OCI-LY7 (cell line): ENCODE data around the gene LEO1. TPM values are rescaled to one million over a fixed set of nuclear protein-coding genes. Genes with fewer than 3 reads are reported as not detected.
A peak's percentile ranks its signal among the peaks of the same experiment; 100 is the strongest.

Source experiments
- BruUV-seq: library from RNA; stranded (reverse); fragments of 400-500 nt; replicated peaks from 2 replicates; lab custom pipeline; 2021; lab: Mats Ljungman, UMichigan
- CTCF ChIA-PET: fragments of 300-600 bp; sonication (Branson Sonifier 250); formaldehyde crosslinking; loops from one replicate; lab custom pipeline; 2022; ENCODE audit warnings: antibody characterized with exemption; ENCODE audit not compliant: unreplicated experiment; lab: Charles Lee
- POLR2A ChIA-PET: fragments of 300-600 bp; sonication (Branson Sonifier 250); formaldehyde crosslinking; loops from one replicate; lab custom pipeline; 2022; ENCODE audit warnings: antibody characterized with exemption; lab: Charles Lee
- DNase-seq: peaks from one replicate; pipeline ENCODE4 v3.0.0-alpha.2; 2015; ENCODE audit warnings: low spot score
- H2AFZ ChIP-seq: fragments of 200-600 bp; sonication (generic), shearing (Covaris generic); 2 replicates; pipeline ENCODE4 v1.6.1; 2014; ENCODE audit warnings: mild to moderate bottlenecking, antibody characterized with exemption, low read length, moderate library complexity
- H3K27ac ChIP-seq: fragments of 200-600 bp; sonication (generic); 2 replicates; pipeline ENCODE4 v1.5.1; 2014; ENCODE audit warnings: mixed run types, low read depth, mild to moderate bottlenecking, moderate library complexity, low read length, inconsistent platforms; ENCODE audit not compliant: poor library complexity, severe bottlenecking
- H3K36me3 ChIP-seq: fragments of 200-600 bp; sonication (generic); 2 replicates; pipeline ENCODE4 v1.6.1; 2014; ENCODE audit warnings: mild to moderate bottlenecking, antibody characterized with exemption, low read length, moderate library complexity, mixed read lengths; ENCODE audit not compliant: insufficient read depth
- H3K4me1 ChIP-seq: fragments of 200-600 bp; sonication (generic); 2 replicates; pipeline ENCODE4 v1.5.1; 2014; ENCODE audit warnings: mild to moderate bottlenecking, low read length; ENCODE audit not compliant: insufficient read depth, poor library complexity, severe bottlenecking
- H3K4me2 ChIP-seq: fragments of 200-600 bp; sonication (generic); 2 replicates; pipeline ENCODE4 v1.6.1; 2014; ENCODE audit warnings: mild to moderate bottlenecking, low read length
- H3K4me3 ChIP-seq: fragments of 200-600 bp; sonication (generic); 2 replicates; pipeline ENCODE4 v1.5.1; 2014; ENCODE audit warnings: mild to moderate bottlenecking, low read depth, low read length; ENCODE audit not compliant: poor library complexity, severe bottlenecking
- H3K79me2 ChIP-seq: fragments of 200-600 bp; sonication (generic); 2 replicates; pipeline ENCODE4 v1.6.1; 2016; ENCODE audit warnings: low read depth, mild to moderate bottlenecking, low read length, moderate library complexity, mixed read lengths; ENCODE audit not compliant: insufficient read depth
- H3K9me2 ChIP-seq: fragments of 200-600 bp; sonication (generic); 2 replicates; pipeline ENCODE4 v1.6.1; 2016; ENCODE audit warnings: mild to moderate bottlenecking, low read length, mixed read lengths; ENCODE audit not compliant: insufficient read depth
- H3K9me3 ChIP-seq: fragments of 200-600 bp; sonication (generic); 2 replicates; pipeline ENCODE4 v1.6.1; 2014; ENCODE audit warnings: mild to moderate bottlenecking, mixed run types, low read length, mixed read lengths
- H4K20me1 ChIP-seq: fragments of 200-600 bp; sonication (generic); 2 replicates; pipeline ENCODE4 v1.6.1; 2014; ENCODE audit warnings: mild to moderate bottlenecking, antibody characterized with exemption, low read length, moderate library complexity, mixed read lengths; ENCODE audit not compliant: insufficient read depth
- CTCF ChIP-seq: fragments of 200-600 bp; sonication (generic); conservative IDR thresholded peaks from 2 replicates; pipeline ENCODE4 v1.5.1; 2014; ENCODE audit warnings: mild to moderate bottlenecking, antibody characterized with exemption, low read length, moderate library complexity, mixed read lengths
- EZH2phosphoT487 ChIP-seq: fragments of 200-600 bp; sonication (generic); IDR thresholded peaks from 2 replicates; pipeline ENCODE4 v1.6.1; 2018; ENCODE audit warnings: low read depth, borderline replicate concordance, mild to moderate bottlenecking, mixed run types, antibody characterized with exemption, low read length, moderate library complexity, mixed read lengths
- intact Hi-C: fragments of 100-400 bp; cut with micrococcal nuclease; formaldehyde crosslinking; loops from one replicate; pipeline ENCODE4 v1.10.0; 2022; ENCODE audit not compliant: unreplicated experiment
- total RNA-seq, 2 experiments: library from RNA; depleted of rRNA in 1 of 2; stranded (reverse); fragments of >200 nt in 1 of 2; shearing (Covaris generic) in 1 of 2; gene quantifications; 2 replicates each; pipeline ENCODE4 v1.2.3, GENCODE V29; 2014 to 2022

Gene LEO1
- total RNA-seq, 2 experiments from 2014 or later: 22.0 to 34.4 TPM

GRCh38 chr15:51909584-51909983 is 62.0 kb downstream of the LEO1 start:
- no TSS peak for BruUV-seq
- Histone ChIP-seq H2AFZ (no peak overlapping the region), H4K20me1 (no peaks in the 10 kb centered on the region), H3K9me3 (no peaks in the 10 kb centered on the region), H3K4me3 (no peak overlapping the region), H3K4me2 (no peak overlapping the region), H3K79me2 (no peaks in the 10 kb centered on the region), H3K27ac (no peak overlapping the region), H3K4me1 (no peaks in the 10 kb centered on the region), H3K9me2 (no peaks in the 10 kb centered on the region), H3K36me3 (peaks cover 25% of the 10 kb centered on the region)
- TF ChIP-seq CTCF (no peak), EZH2phosphoT487 (no peak)
- intact Hi-C loops: loop anchor here (10.0 kb wide), 1 partner anchor 255 kb away; no protein-coding TSS in a partner anchor
- ChIA-PET POLR2A (interaction anchor here (0.7 kb wide), 2 partner anchors 48 to 56 kb away, joined by 3 to 4 read pairs; no protein-coding TSS in a partner anchor), CTCF (no interaction called here)
- DNase-seq: no peak

DNA sequence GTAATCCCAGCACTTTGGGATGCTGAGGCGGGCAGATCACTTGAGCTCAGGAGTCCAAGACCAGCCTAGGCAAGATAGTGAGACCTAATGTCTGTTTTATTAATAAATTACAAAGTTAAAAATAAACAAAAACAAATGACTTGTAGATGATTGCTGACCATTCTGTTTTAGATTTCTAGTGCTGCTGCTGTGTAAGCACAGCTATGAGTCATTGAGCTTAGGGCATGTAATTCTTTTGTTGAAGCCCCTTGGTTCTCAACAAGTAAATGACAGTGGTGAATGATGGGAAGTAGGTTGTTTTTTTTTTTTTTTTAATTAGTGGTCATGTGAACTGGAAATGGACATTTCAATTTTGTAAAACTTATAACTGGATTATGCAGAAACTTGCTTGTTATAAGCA is 63.3 kb downstream of the LEO1 start:
- H3K4me3 ChIP-seq: no peak overlapping the region
- intact Hi-C loops: loop anchor here (10.0 kb wide), 1 partner anchor 254 kb away; no protein-coding TSS in a partner anchor
- no peaks in the 10 kb centered on the region for H3K79me2 ChIP-seq
- POLR2A ChIA-PET: no interaction called here
- DNase-seq: no peak
- no peak overlapping the region for H3K27ac ChIP-seq
- CTCF ChIA-PET: no interaction called here
- no TSS peak for BruUV-seq
- no peaks in the 10 kb centered on the region for H3K9me3 ChIP-seq
- no peaks in the 10 kb centered on the region for H3K9me2 ChIP-seq
- H4K20me1 ChIP-seq: no peaks in the 10 kb centered on the region
- TF ChIP-seq CTCF (no peak), EZH2phosphoT487 (no peak)
- no peak overlapping the region for H2AFZ ChIP-seq
- no peak overlapping the region for H3K4me2 ChIP-seq
- no peaks in the 10 kb centered on the region for H3K4me1 ChIP-seq
- peaks cover 23% of the 10 kb centered on the region for H3K36me3 ChIP-seq

DNA sequence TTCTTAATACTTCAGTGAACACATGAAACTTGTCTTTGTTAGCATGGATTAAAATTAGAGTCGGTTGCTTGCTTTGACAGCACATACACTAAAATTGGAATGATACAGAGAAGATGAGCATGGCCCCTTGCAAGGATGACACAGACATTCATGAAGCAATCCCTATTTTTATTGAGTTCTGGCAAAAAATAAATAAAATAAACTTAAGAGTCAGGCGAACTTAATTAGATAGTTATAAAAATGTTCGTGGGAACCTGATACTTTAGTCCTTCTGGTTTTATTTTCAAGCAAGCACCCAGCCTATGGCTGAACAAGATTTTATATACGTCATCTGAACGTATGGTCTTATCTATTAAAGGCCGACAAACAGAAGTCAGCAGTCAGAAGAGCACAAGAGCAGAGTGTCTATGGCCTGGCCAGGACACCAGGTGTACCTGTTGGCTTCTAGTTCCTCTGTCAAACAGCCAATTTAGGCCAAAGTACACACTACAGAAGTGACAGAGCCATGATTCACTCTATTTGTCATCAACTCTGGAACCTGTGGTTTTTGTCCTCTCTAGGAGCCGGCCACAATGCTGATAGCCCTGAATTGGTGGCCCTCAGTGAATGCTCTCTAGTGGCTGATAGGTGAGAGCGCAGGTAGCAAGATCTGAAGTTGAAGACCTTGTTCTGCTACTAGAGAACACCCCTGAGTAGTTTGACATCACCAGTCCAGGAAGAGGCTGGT is 64.3 kb downstream of the LEO1 start:
- no peaks in the 10 kb centered on the region for H3K9me2 ChIP-seq

More for the DNA sequence above, 64.3 kb downstream of the LEO1 start:
- Histone ChIP-seq H3K79me2 (no peaks in the 10 kb centered on the region), H3K4me2 (no peak overlapping the region), H3K4me1 (no peaks in the 10 kb centered on the region), H2AFZ (no peak overlapping the region), H3K4me3 (no peak overlapping the region), H4K20me1 (no peaks in the 10 kb centered on the region), H3K9me3 (no peaks in the 10 kb centered on the region), H3K36me3 (peaks cover 22% of the 10 kb centered on the region), H3K27ac (no peak overlapping the region)
- DNase-seq: no peak
- POLR2A ChIA-PET: no interaction called here
- BruUV-seq: no TSS peak
- TF ChIP-seq EZH2phosphoT487 (no peak), CTCF (peak; percentile 37; the same call in 1 of the 2 replicates)
- intact Hi-C loops: loop anchor here (10.0 kb wide), 1 partner anchor 252 kb away; no protein-coding TSS in a partner anchor
- CTCF ChIA-PET: no interaction called here
